GM18498 (cell line): ENCODE measurements around the gene EFCAB13.

Experiments used
- ATAC-seq: cut with Tn5 transposase; IDR thresholded peaks from one replicate; pipeline ENCODE4 v1.9.1; 2021; ENCODE audit warnings: mild to moderate bottlenecking, moderate library complexity; ENCODE audit not compliant: unreplicated experiment

The EFCAB13 gene

GRCh38 chr17:47295037-47295873, 28.5 kb upstream of the EFCAB13 start:
- ATAC-seq = no peak

GRCh38 chr17:47295874-47296255, 27.9 kb upstream of the EFCAB13 start:
- no peak for ATAC-seq

- no peak for ATAC-seq
Observed at GRCh38 chr17:47297661-47298400, 25.9 kb upstream of the EFCAB13 start.

DNA sequence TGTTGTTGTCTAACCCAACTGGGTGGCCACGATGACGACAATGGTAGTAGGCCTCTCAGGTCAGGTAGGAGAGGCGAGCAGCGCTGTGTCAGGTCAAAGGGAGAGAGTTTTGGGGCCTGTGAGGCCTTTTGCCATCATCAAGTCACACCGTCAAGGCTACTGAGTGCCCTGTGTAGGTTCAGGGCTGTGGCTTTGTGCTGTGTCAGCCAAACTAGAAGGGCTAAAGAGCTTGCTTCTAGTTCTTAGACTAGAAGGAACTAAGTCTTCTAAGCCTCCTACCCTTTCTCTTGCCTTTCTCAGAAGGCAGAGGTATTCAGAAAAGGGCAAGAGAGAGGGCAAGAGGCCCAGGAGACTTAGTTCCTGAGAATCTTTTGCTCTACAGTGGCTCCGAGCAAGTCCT, 25.0 kb upstream of the EFCAB13 start:
- ATAC-seq = no peak

DNA sequence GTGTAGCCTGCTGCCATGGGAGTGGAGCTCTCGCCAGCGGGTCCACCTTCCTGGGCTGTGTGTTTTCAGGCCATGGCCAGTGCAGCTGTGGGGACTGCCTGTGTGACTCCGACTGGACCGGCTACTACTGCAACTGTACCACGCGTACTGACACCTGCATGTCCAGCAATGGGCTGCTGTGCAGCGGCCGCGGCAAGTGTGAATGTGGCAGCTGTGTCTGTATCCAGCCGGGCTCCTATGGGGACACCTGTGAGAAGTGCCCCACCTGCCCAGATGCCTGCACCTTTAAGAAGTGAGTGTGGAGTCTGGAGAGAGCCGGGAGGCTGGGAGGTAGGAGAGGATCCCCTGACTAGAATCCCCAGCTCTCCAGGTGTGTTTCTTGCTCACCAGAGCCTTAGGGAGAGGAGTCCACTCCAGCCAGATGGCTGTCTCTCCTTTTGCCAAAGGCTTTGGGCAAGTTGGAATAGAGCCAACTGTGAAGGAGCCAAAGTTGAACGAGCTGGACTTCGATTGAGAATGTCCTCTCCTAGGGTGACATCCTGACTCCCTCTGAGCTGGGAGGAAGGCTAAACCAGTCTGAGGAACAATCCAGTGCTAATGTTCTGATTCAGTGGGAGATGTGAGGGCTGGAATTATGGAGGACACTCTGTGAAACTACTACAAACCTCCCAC, 24.4 kb upstream of the EFCAB13 start:
- ATAC-seq = no peak

GRCh38 chr17:47300718-47301117, 23.0 kb upstream of the EFCAB13 start:
- no peak for ATAC-seq

DNA sequence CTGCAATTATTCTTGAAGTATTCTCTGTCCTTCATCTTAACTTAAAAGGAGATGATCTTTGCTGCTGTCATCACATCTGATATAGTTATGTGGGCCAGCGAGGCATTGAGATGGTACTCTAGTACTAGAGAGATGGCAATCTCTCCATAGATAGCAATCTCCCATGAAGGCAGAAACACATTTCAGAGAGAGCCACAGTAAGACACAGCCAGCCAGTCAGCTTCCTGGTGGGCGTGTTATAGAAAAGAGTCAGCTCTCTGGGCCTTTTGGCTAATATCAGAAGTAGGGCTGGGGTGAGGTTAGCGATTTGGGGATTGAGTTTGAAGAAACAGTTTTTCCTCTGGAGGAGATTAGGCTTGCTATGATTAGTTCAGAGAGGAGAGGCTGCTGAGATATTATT, 22.6 kb upstream of the EFCAB13 start:
- ATAC-seq = no peak

DNA sequence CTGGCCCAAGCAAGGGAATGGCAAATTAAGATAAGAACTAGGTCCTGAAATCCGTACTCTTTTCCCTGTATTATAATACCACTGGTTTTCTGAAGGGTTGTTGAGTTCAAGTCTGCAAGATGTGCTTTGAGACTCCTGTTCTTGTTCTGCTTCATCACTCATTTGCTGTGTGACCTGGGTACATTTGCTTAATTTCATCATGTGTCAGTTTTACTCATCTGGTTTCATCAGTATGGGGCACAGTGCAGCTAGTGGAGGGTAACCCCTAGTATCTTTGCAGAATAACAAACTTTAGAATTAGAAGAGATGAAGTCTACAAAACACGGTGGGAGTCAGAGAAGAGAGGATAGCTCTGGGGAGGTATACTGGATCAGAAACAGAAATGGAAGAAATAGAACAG, 21.9 kb upstream of the EFCAB13 start:
- no peak for ATAC-seq

GRCh38 chr17:47304186-47304585, 19.6 kb upstream of the EFCAB13 start:
- ATAC-seq = no peak

GRCh38 chr17:47305302-47305923, 18.3 kb upstream of the EFCAB13 start:
- no peak for ATAC-seq

- ATAC-seq = no peak
Observed at GRCh38 chr17:47310186-47310733, 13.5 kb upstream of the EFCAB13 start.

GRCh38 chr17:47311420-47311819, 12.3 kb upstream of the EFCAB13 start:
- no peak for ATAC-seq

- ATAC-seq = no peak
Observed at GRCh38 chr17:47315451-47316266, 8.1 kb upstream of the EFCAB13 start.

- no peak for ATAC-seq
Observed at GRCh38 chr17:47316311-47316710, 7.4 kb upstream of the EFCAB13 start.

DNA sequence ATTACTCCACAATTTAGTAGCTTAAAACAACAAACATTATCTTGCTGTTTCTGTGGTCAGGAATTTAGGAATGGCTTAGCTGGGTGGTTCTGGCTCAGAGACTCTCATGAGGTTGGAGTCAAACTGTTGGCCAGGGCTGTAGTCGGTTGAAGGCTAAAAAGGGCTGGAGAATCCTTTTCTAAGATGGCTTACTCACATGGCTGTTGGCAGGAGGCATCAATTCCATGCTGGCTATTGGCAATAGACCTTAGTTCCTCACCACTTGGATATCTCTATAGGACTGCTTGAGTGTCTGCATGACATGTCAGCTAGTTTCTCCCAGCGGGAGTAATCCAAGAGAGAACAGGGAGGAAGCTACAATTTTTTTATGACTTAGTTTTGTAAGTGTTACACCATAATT, 6.6 kb upstream of the EFCAB13 start:
- ATAC-seq = no peak

DNA sequence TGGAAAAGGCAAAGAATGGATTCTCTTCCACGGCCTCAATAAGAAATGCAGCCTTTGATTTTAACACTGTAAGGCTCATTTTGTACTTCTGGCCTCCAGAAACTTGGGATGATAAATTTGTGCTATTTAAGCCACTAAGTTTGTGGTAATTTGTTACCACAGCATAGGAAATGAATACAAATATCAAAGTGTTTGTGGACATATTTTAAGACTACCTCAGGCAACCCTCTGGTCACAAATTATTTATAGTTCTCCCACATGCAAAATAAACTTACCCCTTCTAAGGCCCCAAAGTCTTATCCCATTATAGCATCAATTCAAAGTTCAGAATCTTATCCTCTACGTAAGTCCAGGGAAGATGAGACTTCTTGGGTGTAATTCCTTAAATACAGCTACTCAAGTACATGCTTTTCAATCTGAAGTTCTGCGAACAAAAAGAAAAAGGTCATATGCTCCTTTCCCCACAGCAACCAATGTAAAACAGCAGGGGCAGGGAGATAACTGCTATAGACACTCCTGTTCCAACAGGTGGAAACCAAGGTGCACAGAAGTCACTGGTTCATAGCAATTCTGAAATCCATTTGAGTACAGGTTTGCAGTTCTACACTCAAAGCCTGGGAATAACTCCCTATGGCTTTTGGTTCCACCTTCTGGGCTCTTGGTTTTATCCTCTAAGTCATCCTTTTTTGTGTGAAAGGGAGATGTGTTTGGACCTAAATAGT, 5.4 kb upstream of the EFCAB13 start:
- no peak for ATAC-seq

- no peak for ATAC-seq
Observed at GRCh38 chr17:47320879-47321502, 2.8 kb upstream of the EFCAB13 start.

- peak; percentile 35 for ATAC-seq
Observed at GRCh38 chr17:47324224-47325020, 667 bp downstream of the EFCAB13 start.
